DLD1 (cell line): Measurements from ENCODE around the gene COPZ1.
"Not testable (repeated sequence)": the region's sequence is repeated elsewhere in the genome, so short reads cannot be mapped to it uniquely, and the experiment has no call there.

ENCODE experiments used
- in situ Hi-C: cut with HindIII; loops from 2 replicates; pipeline ENCODE4 v1.10.0; 2017; ENCODE audit warnings: low sequenced_read_pairs

COPZ1 gene

GRCh38 chr12:54294152-54294952 is 30.6 kb upstream of the COPZ1 start:
- in situ Hi-C loops = no loop called here

DNA sequence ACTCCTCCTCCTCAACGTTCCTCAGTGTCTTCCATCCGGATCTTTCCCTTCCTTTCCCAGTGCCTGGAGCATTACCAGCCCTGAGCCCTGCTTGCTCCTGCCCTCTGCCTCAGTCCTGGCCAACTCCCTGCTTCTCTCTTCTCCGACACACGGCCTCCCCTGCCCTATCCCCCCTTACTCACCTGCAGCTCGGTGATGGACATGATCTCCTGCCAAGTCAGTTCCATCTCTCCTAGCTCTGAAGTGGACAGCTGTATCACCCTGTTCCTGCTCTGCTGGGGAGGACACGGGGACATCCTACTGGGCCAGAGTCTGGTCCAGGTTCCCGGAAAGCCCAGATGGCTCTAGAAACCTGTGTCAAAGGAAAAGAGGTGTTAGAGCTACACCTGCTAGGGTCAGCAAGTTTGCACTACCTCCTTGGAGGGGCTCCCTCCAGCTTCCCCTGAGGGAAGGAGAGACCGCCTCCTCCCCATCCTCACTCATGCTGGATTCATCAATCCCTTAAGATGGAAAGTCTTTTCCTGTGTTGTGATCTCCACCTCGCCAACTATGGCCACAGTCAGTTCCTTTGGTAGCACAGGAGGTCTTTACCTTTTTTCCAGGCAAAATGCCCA is 29.9 kb upstream of the COPZ1 start:
- in situ Hi-C loops = no loop called here

DNA sequence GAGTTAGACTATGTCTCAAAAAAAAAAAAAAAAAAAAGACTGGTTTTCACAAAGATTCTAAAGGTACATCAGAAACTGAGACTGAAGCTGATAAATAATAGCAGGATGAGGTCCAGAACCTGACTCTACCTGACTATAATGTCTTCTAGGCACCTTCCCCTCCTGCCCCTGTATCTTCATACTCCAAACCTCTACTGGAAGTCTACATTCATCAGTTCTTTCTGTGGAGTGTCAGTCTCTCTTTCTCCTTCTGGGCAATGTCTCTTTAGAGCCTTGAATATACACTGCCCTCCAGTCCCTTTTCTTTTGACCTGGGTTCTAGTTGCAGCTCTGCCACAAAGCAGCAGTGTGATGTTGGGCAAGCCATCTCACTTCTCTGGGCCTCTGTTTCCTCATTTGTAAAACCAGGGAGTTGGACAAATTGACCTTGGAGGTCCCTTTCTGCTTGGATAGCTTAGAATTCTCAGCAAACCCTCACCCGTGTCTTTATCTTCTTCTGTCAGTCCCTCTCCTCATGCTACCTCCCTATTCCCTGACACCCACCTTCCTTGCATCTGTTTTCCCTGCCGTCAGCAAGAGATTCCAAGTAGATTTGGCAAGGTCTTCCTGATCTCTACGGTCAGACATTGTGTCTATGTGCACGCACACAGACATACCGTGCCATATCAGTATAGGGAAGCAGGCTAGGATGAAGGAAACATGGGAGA is 28.4 kb upstream of the COPZ1 start:
- in situ Hi-C loops = no loop called here

- in situ Hi-C loops = no loop called here
Measured at GRCh38 chr12:54298904-54299303, 26.0 kb upstream of the COPZ1 start.

DNA sequence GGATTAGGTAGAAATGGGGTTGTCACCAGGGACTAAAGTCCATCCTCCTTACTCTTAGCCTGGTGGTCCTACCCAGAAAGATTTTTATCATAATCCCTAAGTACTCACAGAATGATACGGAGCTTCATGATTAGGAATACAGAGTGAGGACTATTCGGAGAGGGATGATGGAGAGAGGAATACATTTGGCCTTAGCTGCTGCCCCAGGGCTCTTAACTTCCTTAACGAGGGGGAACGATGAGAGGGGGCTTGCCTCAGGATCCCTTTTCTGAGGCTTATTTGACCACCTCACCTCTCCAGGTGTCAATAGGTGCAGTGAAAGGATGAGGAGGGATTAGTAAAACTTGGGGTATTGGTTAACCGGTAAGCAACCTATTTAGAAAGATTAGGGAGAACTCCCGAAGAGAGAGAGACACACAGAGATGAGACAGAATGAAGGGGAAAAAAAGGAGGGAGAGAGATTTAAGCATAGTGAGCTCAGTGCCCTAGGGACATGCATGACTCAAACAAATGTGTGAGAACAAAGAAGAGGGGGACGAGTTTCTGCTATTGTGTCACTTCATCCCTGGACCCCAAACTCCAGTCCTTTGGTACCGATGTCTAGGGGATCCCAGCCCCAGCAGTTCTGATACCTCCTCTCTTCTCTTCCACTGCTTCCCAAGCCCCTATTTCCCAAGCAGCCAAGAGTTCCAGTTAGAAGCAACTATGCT is 25.3 kb upstream of the COPZ1 start:
- in situ Hi-C loops = no loop called here

DNA sequence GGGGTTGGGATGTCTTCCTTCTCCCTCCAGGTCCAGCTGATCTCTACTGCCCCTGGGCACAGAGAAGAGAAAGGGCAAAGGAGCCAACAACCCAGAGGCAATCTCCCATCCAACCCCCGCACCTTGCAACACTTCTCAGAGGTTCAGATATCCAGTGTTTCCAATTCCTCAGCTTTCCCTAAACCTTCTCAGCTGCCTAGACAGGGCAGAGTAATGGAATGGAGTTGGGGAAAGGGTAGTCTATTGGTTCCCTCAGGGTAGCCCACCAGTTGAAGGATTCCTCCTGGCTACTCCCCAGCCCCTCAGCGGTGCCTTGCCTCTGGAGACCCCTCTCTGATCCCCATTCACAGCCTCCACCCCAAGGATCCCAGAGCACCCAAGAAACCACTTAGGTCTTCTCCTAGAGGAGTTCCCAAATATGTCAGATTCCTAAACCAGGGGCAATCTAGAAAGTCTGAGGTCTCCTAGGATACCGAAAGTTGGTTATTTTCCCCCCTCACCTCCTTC is 24.7 kb upstream of the COPZ1 start:
- in situ Hi-C loops = no loop called here

DNA sequence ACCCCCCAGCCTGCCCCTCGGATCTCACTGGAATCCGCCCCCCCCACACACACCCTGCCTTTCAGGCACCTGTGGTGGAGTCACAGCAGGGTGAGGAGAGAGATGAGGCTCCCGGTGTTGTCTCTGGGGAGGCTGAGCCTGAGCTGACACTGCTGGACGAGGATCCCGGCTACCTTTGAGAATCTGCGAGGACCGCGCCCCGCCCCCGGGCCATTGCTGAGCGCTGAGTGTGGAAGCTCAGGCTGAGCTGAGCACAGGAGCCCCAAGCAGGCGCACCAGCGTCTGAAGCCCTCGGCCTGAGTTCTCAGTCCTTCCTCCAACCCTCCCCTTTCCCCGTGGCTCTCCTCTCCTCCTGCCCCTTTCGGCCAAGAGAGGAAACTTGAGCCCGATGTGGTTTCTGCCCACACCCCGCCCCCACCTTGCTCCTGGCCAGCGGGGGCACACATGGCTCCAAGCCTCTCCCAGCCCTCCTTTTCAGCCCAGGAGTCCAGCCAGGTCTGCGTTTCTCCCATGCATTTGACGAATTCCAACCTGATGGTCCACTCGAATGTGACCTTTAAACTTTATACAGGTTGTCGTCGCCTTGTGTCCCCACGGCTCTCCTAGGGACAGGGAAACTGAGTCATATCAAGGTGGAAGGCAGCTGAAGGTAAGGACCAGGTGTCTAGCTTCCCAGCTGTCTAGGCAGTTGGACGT is 24.1 kb upstream of the COPZ1 start, which contains the start of gene NFE2:
TSS of gene NFE2 (minus strand) at position 284 of the 696 bp plus-strand sequence. CDS start 5,767 bp downstream, outside the sequence.
- in situ Hi-C loops = no loop called here

DNA sequence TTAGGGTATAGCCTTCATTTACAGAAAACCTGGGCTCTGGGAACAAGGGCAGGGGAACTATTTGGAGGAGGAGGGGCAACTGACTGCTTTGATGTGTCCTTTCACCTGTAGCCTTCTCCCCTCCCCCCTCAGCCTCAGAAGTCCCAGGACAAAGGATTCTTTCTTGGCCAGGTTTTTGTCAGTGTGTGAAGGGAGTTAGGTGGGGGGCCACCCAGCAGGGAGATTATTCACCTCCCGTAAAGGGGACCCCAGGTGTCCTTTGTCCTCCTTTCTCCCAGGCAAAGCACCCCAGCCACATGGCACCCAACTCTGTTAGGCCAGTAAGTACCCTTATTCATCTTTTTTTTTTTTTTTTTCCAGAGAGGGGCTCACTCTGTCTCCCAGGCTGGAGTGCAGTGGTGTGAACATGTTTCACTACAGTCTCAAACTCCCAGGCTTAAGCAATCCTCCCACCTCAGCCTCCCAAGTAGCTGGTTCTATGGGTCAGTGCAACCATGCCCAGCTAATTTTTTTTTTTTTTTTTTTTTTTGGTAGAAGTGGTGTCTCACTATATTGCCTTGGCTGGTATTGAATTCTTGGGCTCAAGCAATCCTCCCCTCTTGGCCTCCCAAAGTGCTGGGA is 23.4 kb upstream of the COPZ1 start:
- in situ Hi-C loops = no loop called here

- in situ Hi-C loops = no loop called here
Measured at GRCh38 chr12:54303640-54304039, 21.3 kb upstream of the COPZ1 start.

- in situ Hi-C loops = no loop called here
Measured at GRCh38 chr12:54304187-54304810, 20.6 kb upstream of the COPZ1 start.

DNA sequence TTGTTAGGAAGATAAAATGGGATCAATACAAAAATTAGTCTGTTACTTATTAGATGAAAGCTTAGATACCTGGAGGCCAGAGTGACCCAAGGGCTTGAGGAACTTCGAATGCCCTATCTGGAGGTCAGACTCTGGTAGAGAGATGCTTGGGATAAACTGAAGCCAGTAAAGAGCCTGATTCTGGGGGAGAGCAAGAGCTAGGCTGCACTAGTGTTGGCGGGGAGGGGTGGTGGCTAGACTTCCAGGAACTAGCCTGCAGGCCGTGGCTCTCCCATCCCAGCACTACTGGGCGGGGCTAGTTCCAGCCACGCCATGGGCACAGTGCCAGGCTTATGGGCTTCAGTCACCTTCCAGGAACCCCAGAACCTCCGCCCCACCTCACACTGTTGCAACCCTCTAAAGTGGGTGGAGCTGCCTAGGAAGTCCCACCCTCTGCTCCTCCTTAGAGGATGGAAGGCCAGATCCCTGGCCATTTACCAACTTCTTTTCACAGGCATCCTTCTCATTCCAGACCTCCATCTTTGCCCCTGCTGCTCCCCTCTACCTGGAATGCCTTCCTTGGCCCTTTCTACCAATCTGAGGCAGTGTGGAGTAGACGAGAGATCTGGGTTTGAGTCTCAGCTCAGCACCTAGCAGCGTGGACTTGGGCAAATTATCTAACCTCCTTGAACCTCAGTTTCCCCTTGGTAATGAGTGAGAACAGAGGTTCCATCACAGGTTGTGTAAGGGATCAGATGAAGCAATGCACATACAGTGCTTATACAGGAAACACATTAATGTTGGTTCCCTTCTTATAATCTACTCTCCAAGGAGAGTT is 17.8 kb upstream of the COPZ1 start:
- in situ Hi-C loops = no loop called here

GRCh38 chr12:54311051-54311450 is 13.9 kb upstream of the COPZ1 start:
- in situ Hi-C loops = no loop called here

DNA sequence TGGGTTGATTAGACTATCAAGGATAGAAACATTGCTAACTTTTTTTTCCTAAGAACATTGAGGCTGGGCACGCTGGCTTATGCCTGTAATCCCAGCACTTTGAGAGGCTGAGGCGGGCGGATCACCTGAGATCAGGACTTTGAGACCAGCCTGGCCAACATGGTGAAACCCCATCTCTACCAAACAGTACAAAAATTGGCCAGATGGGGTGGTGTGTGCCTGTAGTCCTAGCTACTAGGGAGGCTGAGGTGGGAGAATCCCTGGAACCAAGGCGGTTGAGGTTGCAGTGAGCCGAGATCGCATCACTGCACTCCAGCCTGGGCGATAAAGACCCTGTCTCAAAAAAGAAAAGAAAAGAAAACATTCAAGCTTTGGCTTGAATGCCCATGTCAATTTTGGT is 12.6 kb upstream of the COPZ1 start:
- in situ Hi-C loops = not testable (repeated sequence)

- in situ Hi-C loops = no loop called here
Measured at GRCh38 chr12:54321363-54321762, 3.6 kb upstream of the COPZ1 start.

DNA sequence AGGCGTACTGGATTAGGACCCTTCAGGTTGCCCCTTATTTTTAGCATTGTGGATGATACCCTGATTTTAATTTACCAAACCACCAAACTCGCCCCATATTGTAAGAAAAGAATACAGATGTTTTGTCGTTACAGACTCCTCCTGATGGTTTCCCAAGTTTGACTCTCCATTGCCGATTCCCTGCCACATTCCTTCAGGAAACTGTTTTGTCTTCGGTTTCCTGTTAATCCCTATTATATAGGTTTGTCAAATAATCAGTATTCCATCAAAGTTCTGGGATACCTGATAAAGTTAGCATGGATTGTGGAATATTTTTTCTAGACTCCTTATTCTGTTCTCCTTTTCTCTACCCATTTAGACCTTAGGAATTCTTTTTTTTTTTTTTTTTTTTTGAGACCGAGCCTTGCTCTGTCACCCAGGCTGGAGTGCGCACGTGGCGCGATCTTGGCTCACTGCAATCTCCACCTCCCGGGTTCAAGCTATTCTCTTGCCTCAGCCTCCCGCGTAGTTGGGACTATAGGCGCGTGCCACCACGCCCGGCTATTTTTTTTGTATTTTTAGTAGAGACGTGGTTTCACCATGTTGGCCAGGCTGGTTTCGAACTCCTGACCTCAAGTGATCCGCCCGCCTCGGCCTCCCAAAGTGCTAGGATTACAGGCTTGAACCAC is 645 bp downstream of the COPZ1 start:
- in situ Hi-C loops = not testable (repeated sequence)

- in situ Hi-C loops = no loop called here
Measured at GRCh38 chr12:54328595-54329337, 3.8 kb downstream of the COPZ1 start.

GRCh38 chr12:54329759-54330158 is 4.8 kb downstream of the COPZ1 start:
- in situ Hi-C loops = no loop called here
